Measurements from ENCODE around the gene FAM53A. TPM values are rescaled to one million over a fixed set of nuclear protein-coding genes. Genes with fewer than 3 reads are reported as not detected.

The FAM53A gene
- total and polyA plus RNA-seq, 2 of the 13 experiments (the other 11 are each of a cell fraction or from before 2014, with no cell fraction given) = 0.48 to 1.1 TPM

DNA sequence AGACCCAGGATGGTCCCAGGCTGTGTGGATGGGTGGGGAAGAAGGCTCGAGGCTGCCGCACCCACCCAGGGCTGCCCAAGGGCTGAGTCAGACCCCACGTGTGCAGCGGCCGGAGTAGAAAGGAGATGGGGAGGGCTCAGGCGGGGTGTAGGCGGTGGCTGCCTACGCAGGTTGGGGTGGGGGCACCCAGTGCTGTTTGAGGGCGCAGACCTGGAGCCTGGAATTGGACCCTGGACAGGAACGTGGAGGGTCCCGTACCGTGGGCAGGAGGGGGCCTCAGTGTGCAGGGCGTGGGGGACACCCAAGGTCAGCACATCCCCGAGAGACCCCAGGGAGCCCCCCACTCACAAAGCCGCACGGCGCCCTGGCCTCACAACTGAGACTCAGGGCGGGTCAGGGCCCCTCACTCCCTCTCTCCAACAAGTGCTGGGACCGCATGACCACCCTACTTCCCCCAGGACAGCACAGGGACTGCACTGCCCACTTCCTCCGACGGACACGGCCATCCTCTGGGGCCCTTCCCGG is 79.9 kb downstream of the FAM53A start (continued):
- TF ChIP-seq ZNF580 (CRISPR knock-in tag; IDR thresholded peaks at IDR 0.05; ENCODE audit: borderline replicate concordance, low read depth) (no peak), ZKSCAN1 (IDR thresholded peaks at IDR 0.05; ENCODE audit: low read length) (no peak)
- TF ChIP-seq, protein P1, sequence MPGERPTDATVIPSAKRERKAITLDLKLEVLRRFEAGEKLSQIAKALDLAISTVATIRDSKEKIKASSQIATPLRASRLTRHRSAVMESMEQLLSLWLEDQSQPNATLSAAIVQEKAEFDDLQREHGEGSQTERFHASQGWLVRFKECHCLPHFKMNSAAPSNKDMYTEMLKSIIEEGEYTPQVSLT (CRISPR knock-in tag; IDR thresholded peaks at IDR 0.05; ENCODE audit: borderline replicate concordance, low read depth) = no peak

GRCh38 chr4:1603413-1604135 is 80.5 kb downstream of the FAM53A start:
- no peaks in the 10 kb centered on the region for H3K4me1 ChIP-seq (ENCODE audit: insufficient read depth, low read length)
- no peaks in the 10 kb centered on the region for H3K9me3 ChIP-seq (ENCODE audit: low read length)
- 31% methylated on average over 11 of the region's 17 CpGs for WGBS (ENCODE audit: low lambda C conversion rate)
- POLR2A ChIA-PET = no interaction called here
- CTCF ChIA-PET (ENCODE audit: low intra/inter-chr PET ratio, low total read pairs) = no interaction called here
- intact Hi-C loops (cut with micrococcal nuclease; ENCODE audit: unreplicated experiment) (no loop called here), in situ Hi-C loops (cut with HindIII; ENCODE audit: extremely low pct_ligation_motif_present, low pct_unique_long_range_greater_than_20kb) (no loop called here)
- no TSS peak for BruUV-seq (replicated peaks)
- FAIRE-seq = no peak
- H3K36me3 ChIP-seq (replicated peaks in 1 of 2; ENCODE audit: control insufficient read depth in 1 of 2, insufficient read depth in 2 of 2, low read length in 2 of 2) = no peaks in the 10 kb centered on the region
- no peak for DNase-seq (ENCODE audit: low spot score)
- H3K79me2 ChIP-seq (ENCODE audit: insufficient read depth, low read length) = no peaks in the 10 kb centered on the region
- no peak overlapping the region for H3K27ac ChIP-seq (ENCODE audit: extremely low read length, insufficient read depth, low read length)
- no peak overlapping the region for H3K4me3 ChIP-seq (replicated peaks in 1 of 3; ENCODE audit: insufficient read depth in 1 of 3, low read depth in 2 of 3, low read length in 3 of 3)
- no peak overlapping the region for H3K9ac ChIP-seq (ENCODE audit: insufficient read depth, low read depth, low read length)
- H3K4me2 ChIP-seq (ENCODE audit: low read depth, low read length) = no peak overlapping the region
- H4K20me1 ChIP-seq (ENCODE audit: insufficient read depth, low read length) = 0 out of 2 replicates have a peak, but pooled peaks cover 3% of the 10 kb centered on the region
- TF ChIP-seq TRIM22 (IDR thresholded peaks at IDR 0.05) (no peak), EZH2 (conservative IDR thresholded peaks at IDR 0.05; ENCODE audit: low read depth, low read length) (no peak), XRCC5 (optimal IDR thresholded peaks at IDR 0.05; ENCODE audit: low read length) (no peak), ZNF33A (CRISPR knock-in tag; IDR thresholded peaks at IDR 0.05; ENCODE audit: borderline replicate concordance) (no peak), MEF2D (CRISPR knock-in tag; IDR thresholded peaks at IDR 0.05) (no peak)
- H3K27me3 ChIP-seq (ENCODE audit: control insufficient read depth in 1 of 2, insufficient read depth in 2 of 2, low read length in 2 of 2) = peaks cover 18 to 65% of the 10 kb centered on the region in 2 experiments; a peak in 4 of 5 replicates
- no peak overlapping the region for H2AFZ ChIP-seq (ENCODE audit: low read length)
- no peak for ATAC-seq

Data from HepG2 (cell line).